ENCODE measurements around the gene LDHB.

DNA sequence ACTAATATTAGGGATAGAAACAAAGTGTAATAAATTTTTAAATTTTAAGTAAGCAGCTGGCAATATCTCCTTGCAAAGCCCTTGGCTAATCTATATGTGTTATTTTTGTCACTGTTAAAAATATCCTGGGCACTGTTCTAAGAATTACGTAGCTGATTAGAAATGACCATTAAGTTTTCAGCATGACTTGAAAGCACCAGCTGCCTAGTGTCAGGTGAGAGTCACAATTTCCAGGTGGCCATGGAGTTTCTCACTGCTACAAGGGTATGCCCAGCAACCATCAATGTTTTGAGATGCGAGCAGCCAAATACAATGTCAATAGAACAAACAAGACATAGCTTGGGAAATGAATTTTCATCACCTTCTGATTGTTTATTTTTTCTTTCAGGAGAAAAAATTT lies 29.7 kb downstream of the LDHB start:
- TF ChIP-seq CTCF (conservative IDR thresholded peaks at IDR 0.05 in 1 of 2, IDR thresholded peaks at IDR 0.05 in 1 of 2; ENCODE audit: extremely low read depth in 1 of 2, insufficient read depth in 1 of 2, low read depth in 1 of 2, low read length in 2 of 2) (no peak), EZH2 (IDR thresholded peaks at IDR 0.05; ENCODE audit: borderline replicate concordance, low read length) (no peak)

Data from mammary epithelial cell (primary cell).